ENCODE results near the gene PIP4P1. TPM values are rescaled to one million over a fixed set of nuclear protein-coding genes. Genes with fewer than 3 reads are reported as not detected.
"Not testable (repeated sequence)": the region's sequence is repeated elsewhere in the genome, so short reads cannot be mapped to it uniquely, and the experiment has no call there.

PIP4P1 gene
- total RNA-seq: 10 to 100 TPM; 16.4 to 39.1 (median 22.8) TPM

DNA sequence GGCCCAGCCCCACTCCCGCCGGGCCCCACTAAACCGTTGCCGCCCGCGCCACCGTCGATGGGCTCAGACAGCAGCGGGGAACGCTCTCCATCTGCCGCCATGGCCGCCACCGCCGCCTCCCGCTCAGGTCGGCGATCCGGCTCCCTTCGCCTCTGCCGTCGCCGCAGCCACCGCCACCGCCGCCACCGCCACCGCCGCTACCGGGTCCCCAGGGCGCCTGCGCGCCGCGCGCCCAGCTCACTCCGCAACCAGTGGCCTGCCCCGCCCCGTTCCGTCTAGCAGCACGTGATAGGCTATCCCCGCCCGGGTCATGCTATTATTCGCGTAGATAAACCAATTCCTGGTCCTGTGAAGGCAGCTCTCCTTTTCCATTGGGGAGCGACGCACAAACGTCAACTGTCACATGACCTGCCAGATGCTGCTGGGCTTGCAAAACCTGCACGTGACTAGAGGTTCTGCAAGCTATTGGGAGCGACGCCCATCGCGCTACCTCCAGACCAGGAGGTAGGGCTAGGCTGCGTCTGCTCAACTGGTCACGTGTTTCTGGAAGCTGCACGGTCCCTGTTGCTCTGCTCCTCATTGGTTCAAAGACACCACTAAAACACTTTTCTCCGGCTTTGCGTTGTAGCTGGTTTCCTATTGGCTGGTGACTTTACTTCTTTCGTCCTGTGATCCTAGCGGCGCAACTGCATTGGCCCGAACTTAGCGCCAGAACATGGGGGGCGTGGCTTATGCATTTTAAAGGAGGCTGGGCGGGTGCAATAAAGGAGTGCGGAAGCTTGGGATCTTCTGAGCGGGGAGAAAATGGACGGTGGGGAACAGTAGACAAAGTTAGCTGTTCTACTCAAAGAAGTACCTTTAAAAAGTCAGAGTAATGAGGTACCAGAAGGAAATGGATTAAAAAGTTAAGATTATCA is at the start of gene PIP4P1:
Gene PIP4P1, minus strand, starts transcription at position 210 of the 917 bp plus-strand sequence. Its CDS starts 109 bp downstream, at position 101.
- intact Hi-C loops (cut with DNase I; ENCODE audit: low total_unique reads): no loop called here
- Histone ChIP-seq H3K27ac (peak within 1 kb of the TSS; percentile 89 to 97), H3K9me3 (no peaks in the 10 kb centered on the region), H3K4me1 (peaks cover 7 to 8% of the 10 kb centered on the region in 2 donors), H3K27me3 (no peaks in the 10 kb centered on the region), H3K36me3 (no peaks in the 10 kb centered on the region), H3K4me3 (peak within 1 kb of the TSS; percentile 85 to 96)
- DNase-seq: peak; percentile 98 to 100
- TF ChIP-seq, protein P1, sequence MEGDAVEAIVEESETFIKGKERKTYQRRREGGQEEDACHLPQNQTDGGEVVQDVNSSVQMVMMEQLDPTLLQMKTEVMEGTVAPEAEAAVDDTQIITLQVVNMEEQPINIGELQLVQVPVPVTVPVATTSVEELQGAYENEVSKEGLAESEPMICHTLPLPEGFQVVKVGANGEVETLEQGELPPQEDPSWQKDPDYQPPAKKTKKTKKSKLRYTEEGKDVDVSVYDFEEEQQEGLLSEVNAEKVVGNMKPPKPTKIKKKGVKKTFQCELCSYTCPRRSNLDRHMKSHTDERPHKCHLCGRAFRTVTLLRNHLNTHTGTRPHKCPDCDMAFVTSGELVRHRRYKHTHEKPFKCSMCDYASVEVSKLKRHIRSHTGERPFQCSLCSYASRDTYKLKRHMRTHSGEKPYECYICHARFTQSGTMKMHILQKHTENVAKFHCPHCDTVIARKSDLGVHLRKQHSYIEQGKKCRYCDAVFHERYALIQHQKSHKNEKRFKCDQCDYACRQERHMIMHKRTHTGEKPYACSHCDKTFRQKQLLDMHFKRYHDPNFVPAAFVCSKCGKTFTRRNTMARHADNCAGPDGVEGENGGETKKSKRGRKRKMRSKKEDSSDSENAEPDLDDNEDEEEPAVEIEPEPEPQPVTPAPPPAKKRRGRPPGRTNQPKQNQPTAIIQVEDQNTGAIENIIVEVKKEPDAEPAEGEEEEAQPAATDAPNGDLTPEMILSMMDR (IDR thresholded peaks at IDR 0.05): no peak
- TF ChIP-seq POLR2A (IDR thresholded peaks at IDR 0.05): peak; percentile 64 to 93

DNA sequence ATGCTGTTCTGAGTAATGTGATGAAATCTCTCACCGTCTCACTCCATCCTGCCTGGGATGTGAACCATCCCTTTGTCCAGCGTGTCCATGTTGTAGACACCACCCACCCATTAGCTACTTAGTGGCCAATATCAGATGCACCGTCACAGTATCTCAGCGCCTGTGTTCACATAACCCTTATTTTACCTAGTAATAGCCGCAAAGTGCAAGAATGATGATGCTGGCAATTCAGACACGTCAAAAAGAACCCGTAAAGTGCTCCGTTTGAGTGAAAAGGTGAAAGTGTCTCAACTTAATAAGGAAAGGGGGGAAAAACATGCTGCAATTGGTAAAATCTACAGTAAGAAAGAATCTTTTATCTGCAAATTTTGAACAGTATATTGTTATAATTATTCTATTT is 47.1 kb upstream of the PIP4P1 start:
- Histone ChIP-seq H3K27ac (no peak overlapping the region), H3K4me3 (no peak overlapping the region), H3K4me1 (no peaks in the 10 kb centered on the region), H3K36me3 (no peaks in the 10 kb centered on the region), H3K9me3 (no peaks in the 10 kb centered on the region), H3K27me3 (no peaks in the 10 kb centered on the region)
- TF ChIP-seq, protein P1 (IDR thresholded peaks at IDR 0.05): no peak
- no peak for TF ChIP-seq POLR2A (IDR thresholded peaks at IDR 0.05)
- intact Hi-C loops (cut with DNase I; ENCODE audit: low total_unique reads): no loop called here
- DNase-seq: no peak

DNA sequence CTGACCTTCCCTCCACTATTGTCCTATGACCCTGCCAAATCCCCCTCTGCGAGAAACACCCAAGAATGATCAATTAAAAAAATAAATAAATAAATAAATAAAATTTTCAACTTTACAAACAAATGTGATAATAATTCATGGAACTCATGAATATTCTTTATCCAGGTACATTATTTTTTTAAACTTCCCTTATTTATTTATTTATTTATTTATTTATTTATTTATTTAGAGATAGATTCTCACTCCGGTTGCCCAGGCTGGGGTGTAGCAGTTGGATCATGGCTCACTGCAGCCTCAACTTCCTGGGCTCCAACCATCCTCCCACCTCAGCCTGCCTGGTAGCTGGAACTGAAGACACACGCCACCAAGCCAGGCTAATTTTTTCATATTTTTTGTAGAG is 46.3 kb upstream of the PIP4P1 start:
- DNase-seq; H3K36me3 ChIP-seq; H3K4me1 ChIP-seq; intact Hi-C loops (cut with DNase I; ENCODE audit: low total_unique reads); H3K4me3 ChIP-seq; H3K9me3 ChIP-seq; H3K27ac ChIP-seq; H3K27me3 ChIP-seq: not testable (repeated sequence)

DNA sequence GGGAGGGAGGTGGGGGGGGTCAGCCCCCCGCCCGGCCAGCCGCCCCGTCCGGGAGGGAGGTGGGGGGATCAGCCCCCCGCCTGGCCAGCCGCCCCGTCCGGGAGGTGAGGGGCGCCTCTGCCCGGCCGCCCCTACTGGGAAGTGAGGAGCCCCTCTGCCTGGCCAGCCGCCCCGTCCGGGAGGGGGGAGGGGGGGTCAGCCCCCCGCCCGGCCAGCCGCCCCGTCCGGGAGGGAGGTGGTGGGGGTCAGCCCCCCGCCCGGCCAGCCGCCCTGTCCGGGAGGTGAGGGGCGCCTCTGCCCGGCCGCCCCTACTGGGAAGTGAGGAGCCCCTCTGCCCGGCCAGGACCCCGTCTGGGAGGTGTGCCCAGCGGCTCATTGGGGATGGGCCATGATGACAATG is 45.5 kb upstream of the PIP4P1 start:
- H3K4me1 ChIP-seq; DNase-seq; H3K27me3 ChIP-seq; H3K36me3 ChIP-seq; H3K4me3 ChIP-seq; intact Hi-C loops (cut with DNase I; ENCODE audit: low total_unique reads); H3K27ac ChIP-seq; H3K9me3 ChIP-seq: not testable (repeated sequence)

DNA sequence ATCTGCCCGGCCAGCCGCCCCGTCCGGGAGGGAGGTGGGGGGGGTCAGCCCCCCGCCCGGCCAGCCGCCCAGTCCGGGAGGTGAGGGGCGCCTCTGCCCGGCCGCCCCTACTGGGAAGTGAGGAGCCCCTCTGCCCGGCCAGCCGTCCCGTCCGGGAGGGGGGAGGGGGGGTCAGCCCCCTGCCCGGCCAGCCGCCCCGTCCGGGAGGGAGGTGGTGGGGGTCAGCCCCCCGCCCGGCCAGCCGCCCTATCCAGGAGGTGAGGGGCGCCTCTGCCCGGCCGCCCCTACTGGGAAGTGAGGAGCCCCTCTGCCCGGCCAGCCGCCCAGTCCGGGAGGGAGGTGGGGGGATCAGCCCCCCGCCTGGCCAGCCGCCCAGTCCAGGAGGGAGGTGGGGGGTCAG is 45.0 kb upstream of the PIP4P1 start:
- H3K4me3 ChIP-seq; DNase-seq; intact Hi-C loops (cut with DNase I; ENCODE audit: low total_unique reads); H3K9me3 ChIP-seq; H3K36me3 ChIP-seq; H3K27ac ChIP-seq; H3K4me1 ChIP-seq; H3K27me3 ChIP-seq: not testable (repeated sequence)

DNA sequence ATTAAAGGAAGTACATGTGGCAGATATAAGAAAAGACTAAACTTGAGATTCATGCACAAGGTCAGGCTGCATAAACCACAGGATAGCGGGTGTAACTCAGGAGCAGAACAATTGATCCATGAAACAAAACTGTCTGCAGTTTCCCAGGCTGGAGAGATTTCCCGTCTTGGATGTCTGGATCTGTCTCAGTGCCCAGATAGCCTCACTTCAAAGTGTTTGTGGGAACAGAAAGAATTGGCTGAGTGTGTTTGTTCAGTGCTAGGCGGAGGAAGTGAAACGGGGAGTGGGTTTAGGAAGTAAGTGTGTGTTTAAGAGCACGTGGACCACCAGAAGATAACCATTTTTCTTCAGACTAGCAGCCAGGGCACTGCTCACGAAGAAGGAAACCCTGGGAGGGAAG is 42.7 kb upstream of the PIP4P1 start:
- DNase-seq: no peak
- Histone ChIP-seq H3K27me3 (no peaks in the 10 kb centered on the region), H3K4me1 (no peaks in the 10 kb centered on the region), H3K4me3 (no peak overlapping the region), H3K36me3 (no peaks in the 10 kb centered on the region), H3K27ac (no peak overlapping the region), H3K9me3 (no peaks in the 10 kb centered on the region)
- intact Hi-C loops (cut with DNase I; ENCODE audit: low total_unique reads): no loop called here
- TF ChIP-seq, protein P1 (IDR thresholded peaks at IDR 0.05): no peak
- TF ChIP-seq POLR2A (IDR thresholded peaks at IDR 0.05): no peak

Data from uterus (tissue), 4 donors.